ENCODE measurements around the gene CD28.
"Not testable (repeated sequence)": the region's sequence is repeated elsewhere in the genome, so short reads cannot be mapped to it uniquely, and the experiment has no call there.

Gene CD28

GRCh38 chr2:203748331-203749126, 42.1 kb downstream of the CD28 start:
- no peak for DNase-seq (ENCODE audit: low read depth in 2 of 2)

- no peak for DNase-seq (ENCODE audit: low read depth in 2 of 2)
These were observed 44.1 kb downstream of the CD28 start for GRCh38 chr2:203750346-203751068.

- no peak for DNase-seq (ENCODE audit: low read depth in 2 of 2)
These were observed 45.3 kb downstream of the CD28 start for GRCh38 chr2:203751685-203752271.

- no peak for DNase-seq (ENCODE audit: low read depth in 2 of 2)
These were observed 49.7 kb downstream of the CD28 start for GRCh38 chr2:203756161-203756560.

- DNase-seq (ENCODE audit: low read depth in 2 of 2), result no peak
These were observed 52.6 kb downstream of the CD28 start for GRCh38 chr2:203758841-203759689.

GRCh38 chr2:203759690-203760365, 53.4 kb downstream of the CD28 start:
- DNase-seq (ENCODE audit: low read depth in 2 of 2), result no peak

- no peak for DNase-seq (ENCODE audit: low read depth in 2 of 2)
These were observed 54.7 kb downstream of the CD28 start for GRCh38 chr2:203761121-203761520.

DNA sequence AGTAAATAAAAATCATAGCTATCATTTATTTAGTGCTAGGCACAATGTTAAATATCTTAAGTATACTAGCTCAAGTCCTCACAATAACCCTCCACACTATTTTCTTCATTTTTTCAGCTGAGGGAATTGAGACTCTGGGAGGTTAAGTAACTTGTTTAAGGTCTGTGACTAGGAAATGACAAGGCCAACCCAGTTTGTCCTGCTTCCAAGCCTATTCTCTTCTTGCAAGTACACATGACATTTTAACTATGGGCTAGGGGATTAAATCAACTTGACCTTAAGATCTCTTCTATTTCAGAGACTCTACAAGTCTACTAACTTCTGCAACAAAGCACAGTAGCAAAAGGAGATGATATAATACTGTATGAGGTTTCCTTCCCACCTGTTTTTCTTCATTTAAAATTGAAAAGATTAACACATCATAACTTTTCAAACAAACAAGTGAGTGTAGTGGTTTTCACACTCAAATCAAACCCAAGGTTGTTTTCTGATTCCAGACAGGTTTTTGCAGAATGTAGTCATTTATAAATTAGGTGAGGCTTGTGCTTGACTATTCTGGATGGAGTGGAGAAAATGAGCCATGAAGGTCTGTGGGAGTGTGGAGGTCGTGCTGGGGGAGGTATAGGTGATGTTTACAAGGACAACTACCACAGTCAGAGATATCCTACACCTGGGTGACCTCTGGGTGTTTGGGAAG, 57.0 kb downstream of the CD28 start:
- DNase-seq (ENCODE audit: low read depth in 2 of 2), result no peak

GRCh38 chr2:203763938-203764664, 57.7 kb downstream of the CD28 start:
- no peak for DNase-seq (ENCODE audit: low read depth in 2 of 2)

GRCh38 chr2:203772456-203773165, 66.2 kb downstream of the CD28 start:
- DNase-seq (ENCODE audit: low read depth in 2 of 2), result no peak

GRCh38 chr2:203774760-203775159, 68.3 kb downstream of the CD28 start:
- DNase-seq (ENCODE audit: low read depth in 2 of 2), result no peak

DNA sequence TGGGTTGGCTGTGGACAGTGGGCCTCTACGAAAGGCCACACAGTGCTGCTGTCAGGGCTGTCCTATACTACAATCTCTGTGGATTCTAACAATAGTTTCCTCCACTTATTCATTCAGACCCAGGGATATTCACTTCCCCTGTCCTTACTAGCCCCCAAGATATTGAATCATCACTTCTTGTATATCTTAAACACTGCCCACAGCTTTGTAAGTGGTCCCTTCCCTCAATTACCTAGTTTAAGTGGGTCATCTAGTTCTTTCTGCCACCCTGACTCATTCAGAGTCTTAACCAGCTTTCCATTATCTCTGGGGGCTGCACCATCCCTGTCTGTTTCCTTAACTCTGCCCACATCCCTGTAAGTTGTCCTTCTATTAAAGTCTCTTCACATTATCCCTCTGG, 69.2 kb downstream of the CD28 start:
- DNase-seq (ENCODE audit: low read depth in 2 of 2), result no peak

DNA sequence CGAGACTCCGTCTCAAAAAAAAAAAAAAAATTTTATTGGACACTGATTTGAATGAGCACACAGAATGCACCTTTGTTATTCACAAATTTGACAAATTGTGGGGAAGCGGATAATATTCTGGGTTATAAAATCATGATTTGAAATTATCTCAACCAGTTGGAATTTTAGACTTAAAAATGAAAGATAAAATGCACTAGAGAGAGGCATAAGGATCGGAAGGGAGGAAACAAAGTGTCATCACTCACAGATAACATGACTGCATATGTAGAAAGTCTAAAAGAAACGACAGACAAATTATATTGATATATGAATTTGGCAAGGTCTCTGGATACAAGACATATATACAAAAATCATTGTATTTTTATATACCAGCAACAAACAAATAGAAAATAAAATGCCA, 70.6 kb downstream of the CD28 start:
- no peak for DNase-seq (ENCODE audit: low read depth in 2 of 2)

DNA sequence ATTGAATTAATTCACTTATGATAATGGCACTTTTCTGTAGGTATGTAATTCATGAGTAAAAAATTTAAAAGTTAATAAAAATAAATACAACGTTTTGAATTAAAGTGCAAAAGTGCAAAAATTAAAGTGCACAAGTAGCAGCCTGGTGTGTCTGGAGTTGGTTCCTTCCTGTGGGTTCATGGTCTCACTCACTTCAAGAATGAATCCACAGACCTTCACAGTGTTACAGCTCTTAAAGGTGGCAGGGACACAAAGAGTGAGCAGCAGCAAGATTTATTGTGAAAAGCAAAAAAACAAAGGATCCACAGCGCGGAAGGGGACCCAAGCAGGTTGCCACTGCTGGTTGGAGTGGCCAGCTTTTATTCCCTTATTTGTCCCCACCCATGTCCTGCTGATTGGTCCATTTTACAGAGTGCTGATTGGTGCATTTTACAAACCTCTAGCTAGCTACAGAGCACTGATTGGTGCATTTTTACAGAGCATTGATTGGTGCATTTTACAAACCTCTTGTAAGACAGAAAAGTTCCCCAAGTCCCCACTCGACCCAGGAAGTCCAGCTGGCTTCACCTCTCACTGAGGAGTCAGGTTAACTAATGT, 73.1 kb downstream of the CD28 start:
- not testable (repeated sequence) for DNase-seq (ENCODE audit: low read depth in 2 of 2)

GRCh38 chr2:203780231-203780630, 73.8 kb downstream of the CD28 start:
- no peak for DNase-seq (ENCODE audit: low read depth in 2 of 2)

DNA sequence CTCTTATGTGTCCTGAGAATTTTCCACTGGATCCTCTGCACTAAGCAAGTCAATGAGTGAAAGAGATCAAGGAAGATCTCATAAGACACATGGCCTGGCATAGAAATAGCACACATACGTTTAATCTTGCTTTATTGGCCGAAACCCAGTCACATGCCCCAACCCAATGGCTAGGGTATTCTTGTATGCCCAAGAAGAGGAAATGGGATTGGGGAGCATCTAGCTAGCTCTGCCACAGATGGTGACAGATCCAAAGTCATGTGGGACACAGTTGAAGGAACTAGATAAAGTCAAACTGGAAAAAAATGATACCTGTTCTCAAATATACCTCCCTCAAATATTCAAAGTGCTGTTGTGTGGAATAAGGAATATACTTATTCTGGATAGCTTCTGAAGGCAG, 74.7 kb downstream of the CD28 start:
- DNase-seq (ENCODE audit: low read depth in 2 of 2), result no peak

DNA sequence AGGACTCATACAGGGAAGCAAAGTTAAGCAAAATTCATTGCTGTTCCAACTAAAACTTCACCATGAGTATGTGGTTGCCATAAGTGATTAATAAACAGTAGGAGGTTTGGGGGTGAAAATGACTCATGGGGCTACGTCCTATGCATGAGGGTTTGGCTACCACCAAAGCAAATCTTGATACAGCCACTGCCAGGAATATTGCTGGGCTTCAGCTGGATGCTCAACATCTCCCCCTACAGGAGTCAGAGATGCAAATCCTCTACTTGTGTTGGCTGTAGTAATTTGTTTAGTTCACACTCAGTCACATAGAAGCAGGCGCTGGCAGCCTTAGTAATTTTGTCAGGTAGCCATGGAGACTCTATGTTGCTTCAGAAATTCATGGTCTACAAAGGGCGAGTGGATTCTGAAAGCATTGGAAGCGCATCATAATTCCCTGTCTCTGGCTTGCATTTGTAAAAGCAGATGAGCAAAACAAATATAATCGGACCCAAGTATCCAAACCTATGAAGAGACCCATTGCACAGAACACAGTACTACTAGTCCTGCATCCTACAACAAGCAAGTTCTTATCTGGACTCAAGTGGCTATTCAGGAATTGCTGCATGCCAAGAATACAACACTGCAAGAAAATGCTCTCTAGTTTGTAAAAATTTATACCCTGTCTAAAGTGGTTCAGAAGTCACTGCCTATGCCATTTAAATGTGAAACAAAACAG, 76.0 kb downstream of the CD28 start:
- peak; percentile 50 to 72 for DNase-seq (ENCODE audit: low read depth in 2 of 2)

DNA sequence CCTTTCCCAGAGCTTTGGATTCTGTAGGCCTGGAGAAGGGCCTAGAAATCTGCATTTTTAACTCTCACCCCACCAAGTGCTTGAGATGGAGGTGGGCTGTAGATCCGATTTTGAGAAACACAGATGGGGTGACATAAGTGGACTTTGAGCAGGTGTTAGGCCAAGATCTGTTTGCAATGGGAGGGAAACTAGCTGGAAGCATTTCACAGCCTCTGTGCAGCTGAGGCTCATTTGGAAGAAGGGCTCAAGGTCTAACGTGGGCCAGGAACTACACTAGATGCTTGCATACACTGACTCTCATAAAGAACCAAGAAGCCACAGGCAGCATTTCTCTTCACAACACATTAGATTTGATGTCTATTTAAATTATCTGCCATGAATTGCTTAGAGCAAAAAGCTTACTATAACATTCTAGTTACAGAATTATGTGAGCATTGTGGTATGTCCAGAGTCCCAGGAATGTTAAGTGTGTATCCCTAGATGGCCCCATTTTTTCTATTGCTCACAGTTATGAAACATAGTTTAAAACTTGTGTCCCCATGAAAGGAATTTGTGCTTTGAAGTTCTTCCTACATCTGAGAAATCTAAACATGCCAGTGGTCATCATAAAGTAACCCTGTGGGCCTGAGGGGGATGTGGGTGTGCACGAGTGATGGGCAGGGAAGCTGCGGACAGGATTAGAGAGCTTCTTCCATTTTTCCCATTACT, 77.2 kb downstream of the CD28 start:
- no peak for DNase-seq (ENCODE audit: low read depth in 2 of 2)
